Gastrocnemius medialis (tissue), 4 donors: ENCODE measurements around the gene PDSS2.

Experiments
- CTCF ChIP-seq, 5 experiments: fragments of 450-650 bp in 3 of 5; fragments of 200-600 bp in 2 of 5; sonication (generic) in 2 of 5; IDR thresholded peaks in 4 of 5; conservative IDR thresholded peaks in 1 of 5; 1 replicate in 4 of 5; 2 replicates in 1 of 5; pipeline ENCODE4 v1.5.1; 2016 to 2019; ENCODE audit warnings: antibody characterized with exemption in 5 of 5, mild to moderate bottlenecking in 3 of 5, moderate library complexity in 3 of 5
- POLR2A ChIP-seq, 2 donors: fragments of 450-650 bp; IDR thresholded peaks; one replicate each; pipeline ENCODE4 v1.6.1; 2017; ENCODE audit warnings: antibody characterized with exemption in 2 of 2, mild to moderate bottlenecking in 2 of 2, moderate library complexity in 2 of 2

DNA sequence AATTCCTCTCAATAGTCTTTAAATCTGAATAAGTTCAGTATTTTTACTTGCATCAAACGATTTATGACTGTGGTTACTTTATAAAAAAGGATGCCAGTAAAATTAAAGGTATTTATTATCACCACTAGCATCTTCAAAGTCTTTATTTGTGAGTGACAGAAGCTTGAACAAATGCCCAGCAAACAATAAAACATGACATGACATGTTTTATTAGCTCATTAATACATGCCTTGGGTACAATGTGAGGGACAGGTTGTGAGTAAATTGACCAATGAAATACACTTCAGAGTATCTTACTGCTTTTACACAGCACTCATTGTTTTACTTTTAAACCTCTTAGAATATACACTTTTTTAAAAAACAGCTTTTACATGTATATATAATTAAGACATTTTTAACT lies 230.6 kb downstream of the PDSS2 start:
- TF ChIP-seq CTCF (IDR thresholded peaks at IDR 0.05 in 4 of 5, conservative IDR thresholded peaks at IDR 0.05 in 1 of 5) (no peak), POLR2A (IDR thresholded peaks at IDR 0.05) (no peak)
